ENCODE measurements around the gene TRMT13.

DNA sequence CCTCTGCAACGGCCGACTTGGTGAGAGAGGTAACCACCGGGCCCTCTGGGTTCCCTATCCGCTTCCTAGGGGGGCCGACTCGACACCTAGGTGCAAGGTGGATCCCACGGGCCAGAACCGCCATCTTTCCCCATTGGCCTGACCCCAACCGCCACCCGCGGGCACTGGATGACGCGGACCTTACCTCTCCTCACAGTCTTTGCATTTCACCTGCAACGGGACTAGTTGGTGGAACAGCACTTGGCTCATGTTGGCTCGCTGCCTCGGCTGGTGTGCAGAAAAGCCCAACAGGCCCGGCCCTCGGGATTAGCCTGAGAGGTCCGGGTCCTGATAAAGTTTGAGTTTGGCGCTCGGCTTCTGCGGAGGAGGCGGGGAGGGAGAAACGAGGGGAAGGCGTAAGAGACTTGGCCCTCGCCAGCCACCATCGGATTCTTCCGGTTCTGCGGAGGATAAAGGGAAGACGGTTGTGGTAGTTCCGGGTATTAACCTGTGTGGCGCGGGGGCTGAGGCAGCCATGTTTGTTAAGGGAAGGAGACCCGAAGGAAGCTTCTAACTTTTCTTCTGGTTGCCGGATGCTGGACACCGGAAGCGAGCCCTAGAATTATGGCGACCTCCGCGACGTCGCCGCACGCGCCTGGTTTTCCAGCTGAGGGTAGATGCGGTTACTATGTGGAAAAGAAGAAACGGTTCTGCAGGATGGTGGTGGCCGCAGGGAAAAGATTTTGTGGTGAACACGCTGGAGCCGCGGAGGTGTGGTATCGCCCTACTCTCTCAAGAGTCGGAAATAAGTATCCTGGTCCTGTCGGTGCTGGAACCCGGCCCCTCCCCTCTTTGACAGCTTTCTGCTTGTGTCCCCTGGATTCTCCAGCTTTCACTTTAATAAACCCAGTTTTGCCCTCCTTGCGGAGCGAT, at the start of gene TRMT13, which contains the start of gene SASS6:
- TF ChIP-seq, protein P1, sequence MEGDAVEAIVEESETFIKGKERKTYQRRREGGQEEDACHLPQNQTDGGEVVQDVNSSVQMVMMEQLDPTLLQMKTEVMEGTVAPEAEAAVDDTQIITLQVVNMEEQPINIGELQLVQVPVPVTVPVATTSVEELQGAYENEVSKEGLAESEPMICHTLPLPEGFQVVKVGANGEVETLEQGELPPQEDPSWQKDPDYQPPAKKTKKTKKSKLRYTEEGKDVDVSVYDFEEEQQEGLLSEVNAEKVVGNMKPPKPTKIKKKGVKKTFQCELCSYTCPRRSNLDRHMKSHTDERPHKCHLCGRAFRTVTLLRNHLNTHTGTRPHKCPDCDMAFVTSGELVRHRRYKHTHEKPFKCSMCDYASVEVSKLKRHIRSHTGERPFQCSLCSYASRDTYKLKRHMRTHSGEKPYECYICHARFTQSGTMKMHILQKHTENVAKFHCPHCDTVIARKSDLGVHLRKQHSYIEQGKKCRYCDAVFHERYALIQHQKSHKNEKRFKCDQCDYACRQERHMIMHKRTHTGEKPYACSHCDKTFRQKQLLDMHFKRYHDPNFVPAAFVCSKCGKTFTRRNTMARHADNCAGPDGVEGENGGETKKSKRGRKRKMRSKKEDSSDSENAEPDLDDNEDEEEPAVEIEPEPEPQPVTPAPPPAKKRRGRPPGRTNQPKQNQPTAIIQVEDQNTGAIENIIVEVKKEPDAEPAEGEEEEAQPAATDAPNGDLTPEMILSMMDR (IDR thresholded peaks at IDR 0.05; ENCODE audit: low read depth, low read length): no peak
- TF ChIP-seq MAX (IDR thresholded peaks at IDR 0.05; ENCODE audit: low read depth, low read length): peak; percentile 88

Data from NB4 (cell line).